Adipose tissue (tissue), 3 donors: ENCODE data around the gene KRT74. TPM values are rescaled to one million over a fixed set of nuclear protein-coding genes. Genes with fewer than 3 reads are reported as not detected.

Source experiments
- H3K27ac ChIP-seq: one replicate; pipeline ENCODE4 v1.5.1; 2013; ENCODE audit warnings: low read depth, low read length
- WGBS, 3 donors: extraction: QIAGEN DNeasy Blood & Tissue Kit; methylation state at CpG; one replicate each; pipeline ENCODE4 v1.1.7; 2013; 5-methylcytosine and 5-hydroxymethylcytosine counted together
- polyA plus RNA-seq, 3 donors: library from polyadenylated mRNA; stranded (reverse); fragments of 200-250 nt; gene quantifications; one replicate each; pipeline ENCODE4 v1.2.3, GENCODE V29; 2013
- donor health status: healthy with polysubstance abuse.
- donor health status: Bipolar disorder and iron deficiency.
- donor health status: healthy.

KRT74 gene
- not detected for polyA plus RNA-seq

DNA sequence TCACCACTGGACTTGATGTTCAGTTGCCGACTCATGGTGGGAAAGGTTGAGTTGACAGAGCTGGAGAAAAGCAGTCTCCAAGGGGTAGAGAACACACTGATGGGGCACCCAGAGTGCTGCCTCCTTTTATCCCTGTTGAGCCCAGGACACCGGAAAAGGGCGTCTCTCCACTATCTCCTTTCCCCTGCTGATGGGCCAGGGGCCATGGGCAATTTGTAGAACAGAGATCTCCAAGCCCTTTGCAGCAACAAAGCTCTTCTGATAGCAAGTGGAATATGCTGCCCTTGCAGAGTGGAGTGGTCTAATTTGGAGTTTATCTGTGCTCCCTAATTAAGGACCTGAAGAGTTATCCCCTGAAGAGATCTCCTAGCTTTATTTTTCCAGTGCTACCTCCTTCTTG lies at the start of gene KRT74:
KRT74 (minus strand) TSS at position 101 of the 400 bp plus-strand sequence; CDS start at position 35, 66 bp downstream.
- no peak within 1 kb of the TSS for H3K27ac ChIP-seq
- WGBS, 3 donors, result 80 to 91% (median 90%) methylated on average over 3 of the region's 3 CpGs

GRCh38 chr12:52622349-52622748 lies 48.7 kb upstream of the KRT74 start:
- WGBS, 3 donors, result 72 to 87% (median 83%) methylated on average over 5 of the region's 5 CpGs
- no peak overlapping the region for H3K27ac ChIP-seq

- no peak overlapping the region for H3K27ac ChIP-seq
- WGBS, 3 donors, result 64 to 80% (median 78%) methylated on average over 2 of the region's 2 CpGs
These were observed 45.2 kb upstream of the KRT74 start for GRCh38 chr12:52618866-52619265.

DNA sequence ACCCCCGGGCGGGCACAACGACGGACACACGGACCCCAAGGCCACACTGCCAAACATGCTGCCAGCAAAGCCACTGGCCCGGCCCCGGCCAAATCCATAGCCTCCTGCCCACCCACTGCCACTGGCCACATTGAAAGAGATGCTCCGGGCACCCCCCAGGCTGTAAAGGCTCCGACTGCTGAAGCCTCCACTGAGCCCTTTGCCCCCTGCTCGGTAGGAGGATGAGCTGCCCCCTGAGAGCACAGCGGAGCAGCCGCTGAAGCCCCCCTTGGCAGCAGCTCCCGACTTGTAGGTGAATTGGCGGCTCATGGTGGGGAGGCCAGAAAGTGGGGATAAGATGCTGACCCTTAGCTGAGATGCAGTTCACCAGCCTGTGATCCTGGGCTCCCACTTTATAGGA lies 44.6 kb upstream of the KRT74 start, which contains the start of gene KRT73:
KRT73 (minus strand) TSS at position 344 of the 400 bp plus-strand sequence; CDS start at position 309, 35 bp downstream.
- H3K27ac ChIP-seq, result no peak within 1 kb of the TSS
- WGBS, 3 donors, result 84 to 90% (median 88%) methylated on average over 14 of the region's 14 CpGs

DNA sequence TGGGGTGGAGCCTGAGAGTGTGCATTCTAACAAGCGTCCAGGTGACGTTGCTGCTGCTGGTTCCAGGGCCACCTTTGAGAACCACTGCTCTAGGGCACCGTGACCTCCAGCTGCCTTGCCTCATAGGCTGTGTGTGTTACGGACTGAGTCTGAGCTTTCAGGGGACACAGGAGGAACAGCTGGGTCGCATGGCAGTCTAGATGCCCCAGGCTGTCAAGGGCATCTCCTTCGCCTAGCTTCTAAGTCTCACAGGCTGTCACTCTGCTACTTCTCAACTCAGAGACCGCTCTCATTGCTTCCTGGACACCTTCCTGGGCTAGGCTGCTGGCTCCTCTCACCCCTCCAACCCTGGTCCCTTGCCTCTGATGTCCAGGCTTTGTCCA lies 43.8 kb upstream of the KRT74 start:
- no peak overlapping the region for H3K27ac ChIP-seq
- WGBS, 3 donors, result 71 to 87% (median 78%) methylated on average over 7 of the region's 7 CpGs

DNA sequence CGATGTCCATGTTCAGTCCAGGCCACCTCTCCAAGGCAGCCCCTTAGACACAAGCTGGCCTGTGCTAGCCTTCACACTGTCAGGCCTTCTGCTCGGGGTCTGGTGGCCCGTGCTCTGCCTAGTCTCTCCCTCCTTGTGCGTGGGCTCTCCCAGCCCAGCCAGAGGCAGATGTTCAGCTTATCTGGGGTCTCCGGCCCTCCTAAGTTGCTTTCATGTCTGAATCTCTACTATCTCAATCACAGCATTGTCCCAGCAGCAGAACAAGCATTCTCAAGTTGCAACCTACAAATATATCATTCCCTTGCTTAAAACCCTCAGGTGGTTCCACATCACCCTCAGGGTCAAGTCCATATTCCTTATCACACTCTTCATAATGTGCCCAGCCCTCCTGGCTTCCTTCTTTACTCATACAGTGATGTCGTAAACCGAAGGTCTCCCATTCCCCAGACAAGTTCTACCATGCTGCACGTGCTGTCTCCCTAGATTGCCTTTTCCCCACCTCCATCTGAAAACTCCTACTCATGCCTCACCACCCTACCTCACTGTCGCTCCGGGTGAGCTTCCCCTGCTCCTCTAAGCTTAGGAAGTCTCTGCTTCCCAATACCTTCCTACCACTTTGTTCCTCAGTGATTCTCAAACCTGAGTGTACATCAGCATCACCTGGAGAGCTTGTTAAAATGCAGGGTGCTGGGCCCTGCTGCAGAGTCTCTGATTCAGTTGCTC lies 43.2 kb upstream of the KRT74 start:
- WGBS, 3 donors, result 77 to 86% (median 85%) methylated on average over 10 of the region's 10 CpGs

DNA sequence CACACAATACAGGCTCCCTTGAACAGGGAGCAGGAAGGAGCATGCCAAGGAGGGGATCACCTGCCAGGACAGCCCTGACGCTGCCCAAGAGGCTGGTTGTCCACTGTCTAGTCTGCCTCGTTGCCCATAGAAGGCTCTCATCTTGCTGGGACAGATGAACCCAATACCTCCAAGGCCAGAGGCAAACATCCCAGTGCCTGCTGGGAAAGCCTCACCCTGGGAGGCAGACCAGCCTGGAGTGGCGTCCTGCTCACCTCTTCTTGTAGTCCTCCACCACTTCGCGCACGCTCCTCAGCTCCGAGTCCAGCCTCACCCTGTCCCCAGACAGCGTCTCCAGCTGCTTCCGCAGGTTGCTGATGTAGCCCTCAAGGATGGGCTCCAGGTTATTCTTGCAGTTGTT lies 42.3 kb upstream of the KRT74 start:
- WGBS, 3 donors, result 77 to 86% (median 83%) methylated on average over 9 of the region's 9 CpGs

More for the DNA sequence above, 43.2 kb upstream of the KRT74 start:
- no peak overlapping the region for H3K27ac ChIP-seq

GRCh38 chr12:52615208-52615868 lies 41.7 kb upstream of the KRT74 start:
- 37 to 55% (median 37%) methylated on average over 6 of the region's 6 CpGs for WGBS, 3 donors
- H3K27ac ChIP-seq, result no peak overlapping the region

More for the DNA sequence above, 42.3 kb upstream of the KRT74 start:
- no peak overlapping the region for H3K27ac ChIP-seq

- 82 to 89% (median 86%) methylated on average over 10 of the region's 10 CpGs for WGBS, 3 donors
- no peak overlapping the region for H3K27ac ChIP-seq
These were observed 41.0 kb upstream of the KRT74 start for GRCh38 chr12:52614381-52615207.

DNA sequence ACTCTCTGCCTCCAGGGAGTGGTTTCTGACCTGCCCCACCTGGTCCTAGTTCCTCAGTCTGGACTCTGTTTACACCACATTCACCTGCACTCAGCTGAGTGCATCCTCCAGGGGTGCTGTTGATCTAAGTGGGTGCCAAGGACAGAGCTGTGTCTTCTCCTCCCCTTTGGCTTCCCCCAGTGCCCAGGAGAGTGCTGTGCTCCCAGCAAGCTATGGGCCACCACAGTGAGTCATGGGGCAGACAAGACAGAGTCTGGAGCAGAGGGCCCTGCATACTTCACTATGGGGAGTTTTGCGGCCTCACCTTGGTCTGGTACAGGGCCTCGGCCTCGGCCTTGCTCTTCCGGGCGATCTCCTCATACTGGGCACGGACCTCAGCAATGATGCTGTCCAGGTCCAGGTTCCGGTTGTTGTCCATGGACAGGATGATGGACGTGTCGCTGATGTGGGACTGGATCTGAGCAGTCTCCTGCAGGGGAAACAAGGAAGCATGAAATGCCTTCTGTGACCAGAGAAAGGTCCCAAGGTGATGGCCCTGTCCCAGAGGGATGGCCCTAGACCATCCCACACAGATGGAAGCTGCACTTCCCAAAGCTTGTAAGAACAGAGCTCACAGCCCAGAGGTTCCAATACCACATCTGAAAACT lies 39.9 kb upstream of the KRT74 start:
- H3K27ac ChIP-seq, result no peak overlapping the region
- WGBS, 3 donors, result 89 to 94% (median 93%) methylated on average over 9 of the region's 9 CpGs

DNA sequence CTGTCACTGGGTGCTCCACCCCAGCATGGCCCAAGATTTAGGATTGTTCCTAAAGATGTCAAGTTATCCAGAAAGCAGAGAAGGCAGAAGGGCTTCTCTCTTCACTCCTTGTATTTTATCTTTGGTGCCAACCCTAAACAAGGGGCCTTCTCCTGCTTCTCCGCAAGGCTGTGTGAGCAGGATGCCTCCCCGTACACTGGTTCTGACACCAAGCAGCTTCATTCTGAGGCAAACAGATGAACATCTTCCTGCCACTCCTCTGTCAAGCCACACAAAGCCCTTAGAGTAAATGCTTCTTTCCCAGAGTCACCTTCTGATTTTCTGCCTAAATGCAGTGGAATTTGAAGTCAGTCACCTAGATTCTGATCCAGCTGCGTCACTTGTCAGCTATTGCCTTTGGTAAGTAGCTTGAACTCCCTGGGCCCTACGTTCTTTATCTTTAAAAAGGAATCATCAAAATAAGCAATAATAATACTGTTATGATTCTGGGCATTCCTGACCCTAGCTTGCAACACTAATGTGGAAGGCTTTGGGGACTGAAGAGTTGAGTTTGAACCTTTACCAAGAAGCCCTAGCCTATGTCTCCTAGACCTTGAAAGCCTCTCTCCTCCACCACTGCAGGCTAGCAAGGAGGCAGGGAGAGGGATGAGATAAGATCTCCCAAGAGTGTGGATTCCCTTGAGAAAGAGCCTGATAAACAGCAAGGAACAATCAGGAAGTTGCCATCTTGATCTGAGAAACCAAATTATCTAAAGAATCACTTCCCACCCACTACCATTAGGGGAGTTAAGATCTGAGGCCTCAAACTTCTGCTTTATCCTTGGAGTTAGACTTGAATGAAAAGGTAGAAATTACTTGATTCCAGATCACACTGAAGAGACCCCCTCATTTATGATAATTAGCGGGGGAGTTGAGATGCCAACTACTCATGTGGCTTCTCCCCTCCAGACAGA lies 39.1 kb upstream of the KRT74 start:
- 82 to 90% (median 89%) methylated on average over 5 of the region's 5 CpGs for WGBS, 3 donors
- H3K27ac ChIP-seq, result no peak overlapping the region

DNA sequence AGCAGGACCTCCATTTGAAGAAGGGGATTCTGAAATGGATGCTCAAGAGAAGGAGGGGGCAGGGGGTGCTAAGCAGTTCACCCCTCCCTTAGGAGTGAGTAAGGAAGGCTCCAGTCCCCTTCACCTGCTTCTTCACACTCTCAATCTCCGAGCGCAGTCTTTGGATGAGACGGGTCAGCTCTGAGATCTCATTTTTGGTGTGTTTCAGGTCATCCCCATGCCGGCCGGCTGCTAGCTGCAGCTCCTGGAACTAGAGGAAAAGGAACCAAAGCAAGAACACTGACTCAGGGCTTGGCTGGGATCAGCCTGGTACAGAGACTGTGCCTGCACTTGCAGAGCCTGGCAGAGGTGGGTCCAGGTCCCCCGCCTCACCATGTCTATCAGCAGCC lies 37.4 kb upstream of the KRT74 start:
- H3K27ac ChIP-seq, result no peak overlapping the region
- 83 to 94% (median 87%) methylated on average over 6 of the region's 6 CpGs for WGBS, 3 donors

DNA sequence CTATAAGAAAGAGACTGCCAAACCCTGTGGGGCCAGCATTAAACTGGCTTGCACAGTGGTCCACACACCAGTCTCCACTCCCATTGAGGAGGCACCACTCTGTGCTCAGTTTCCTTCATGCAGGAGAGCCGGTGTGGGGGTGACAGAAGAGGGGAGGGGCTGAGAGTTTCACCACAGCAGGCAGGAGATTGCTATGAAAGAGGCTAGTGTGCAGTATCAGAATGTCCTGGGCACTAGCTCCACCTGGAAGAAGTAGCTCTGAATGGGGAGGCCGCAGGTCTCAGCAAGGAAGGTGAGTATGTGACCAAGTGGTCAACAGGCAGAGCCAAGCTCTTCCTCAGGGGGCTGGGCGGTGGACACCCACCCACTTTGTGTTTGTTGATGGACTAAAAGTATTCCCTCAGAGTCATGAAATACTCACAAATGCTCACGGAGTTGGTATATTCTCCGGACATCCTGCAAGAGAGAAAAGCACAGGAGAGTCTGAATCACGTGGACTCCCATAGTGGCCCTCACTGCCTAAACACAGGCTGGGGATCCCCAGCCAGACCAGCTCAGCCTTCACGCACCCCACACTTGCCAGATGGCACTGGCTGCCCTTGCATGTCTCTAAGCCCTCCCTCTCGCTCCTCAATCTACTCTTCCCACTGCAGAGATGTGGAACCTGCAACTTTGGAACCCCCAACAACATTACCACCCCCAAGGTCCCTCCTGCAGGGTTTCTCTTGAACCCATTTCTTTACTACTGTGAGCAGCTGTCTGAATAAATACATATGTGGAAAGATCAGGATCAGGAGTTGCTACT lies 35.4 kb upstream of the KRT74 start:
- WGBS, 3 donors, result 70 to 81% (median 76%) methylated on average over 8 of the region's 8 CpGs
- no peak overlapping the region for H3K27ac ChIP-seq

GRCh38 chr12:52608161-52608560 lies 34.5 kb upstream of the KRT74 start:
- H3K27ac ChIP-seq, result no peak overlapping the region
- WGBS, 3 donors, result 72 to 82% (median 75%) methylated on average over 5 to 6 of the region's 6 CpGs

DNA sequence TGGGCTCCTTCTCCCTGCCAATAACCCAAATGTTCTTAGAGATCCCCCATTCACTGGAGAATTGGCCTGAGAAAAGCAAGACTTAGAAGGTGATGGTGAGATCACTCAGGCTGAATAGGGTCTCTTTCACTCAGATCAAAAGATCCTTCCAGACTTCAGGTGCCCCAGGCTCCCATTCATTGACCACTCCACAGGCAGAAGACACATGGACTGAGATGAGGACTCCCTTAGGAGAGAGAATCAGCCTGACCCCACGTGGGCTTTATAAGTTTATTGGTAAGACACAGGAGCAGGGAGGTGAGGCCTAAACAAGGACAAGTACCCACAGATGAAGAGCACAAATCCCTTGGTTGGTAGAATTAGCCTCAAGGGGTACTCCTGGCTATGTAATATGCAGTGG lies 33.7 kb upstream of the KRT74 start:
- 38 to 50% (median 50%) methylated on average over 1 of the region's 1 CpG for WGBS, 3 donors

DNA sequence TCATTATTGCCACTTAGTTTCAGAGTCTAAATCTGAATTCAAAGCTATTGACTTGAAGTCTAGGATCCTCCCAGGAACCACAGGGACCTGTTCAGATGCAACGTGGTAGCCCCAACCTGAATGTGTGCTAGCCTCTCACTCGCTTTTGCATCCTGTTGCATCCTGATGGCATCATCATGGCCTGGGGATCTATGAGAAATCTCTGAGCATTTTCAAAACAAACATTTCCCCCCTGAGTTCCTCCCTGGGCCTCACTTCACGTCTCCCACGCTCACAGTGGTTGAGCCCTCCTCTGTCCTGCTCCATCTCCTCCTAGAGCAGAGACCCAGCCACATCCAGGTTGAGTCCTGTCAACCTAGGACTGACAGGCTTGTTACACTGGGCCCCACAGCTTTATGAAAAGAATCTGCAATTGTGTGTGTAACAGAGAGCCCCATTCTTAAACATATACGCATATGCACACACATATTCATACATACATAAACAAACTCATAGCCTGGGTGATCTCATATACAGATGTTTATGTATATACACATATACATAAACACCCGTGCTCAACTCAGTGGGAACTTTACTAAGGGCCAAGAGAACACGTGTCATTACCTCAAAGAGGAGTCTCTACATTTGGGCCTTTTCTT lies 33.1 kb upstream of the KRT74 start:
- 78 to 86% (median 83%) methylated on average over 7 of the region's 7 CpGs for WGBS, 3 donors

More for the DNA sequence above, 33.7 kb upstream of the KRT74 start:
- H3K27ac ChIP-seq, result no peak overlapping the region

More for the DNA sequence above, 33.1 kb upstream of the KRT74 start:
- H3K27ac ChIP-seq, result no peak overlapping the region
